ENCODE results near the gene DTX4.
A peak's percentile ranks its signal among the peaks of the same experiment; 100 is the strongest.

The DTX4 gene

GRCh38 chr11:59208956-59209355 lies 37.0 kb downstream of the DTX4 start:
- TF ChIP-seq CTCF (conservative IDR thresholded peaks at IDR 0.05; ENCODE audit: low read length) = no peak
- no peak for DNase-seq (ENCODE audit: low read depth)
- H3K4me3 ChIP-seq (ENCODE audit: low read length) = no peak overlapping the region

- DNase-seq (ENCODE audit: low read depth) = no peak
- no peak overlapping the region for H3K4me3 ChIP-seq (ENCODE audit: low read length)
- no peak for TF ChIP-seq CTCF (conservative IDR thresholded peaks at IDR 0.05; ENCODE audit: low read length)
These were observed 40.3 kb downstream of the DTX4 start for GRCh38 chr11:59212222-59212621.

GRCh38 chr11:59212744-59213631 lies 41.1 kb downstream of the DTX4 start, which contains the start of gene MPEG1:
Gene MPEG1 (minus strand): TSS chr11:59212927. CDS start chr11:59212865, 62 bp downstream.
- no peak within 1 kb of the TSS for H3K4me3 ChIP-seq (ENCODE audit: low read length)
- no peak for TF ChIP-seq CTCF (conservative IDR thresholded peaks at IDR 0.05; ENCODE audit: low read length)
- no peak for DNase-seq (ENCODE audit: low read depth)

- no peak for TF ChIP-seq CTCF (conservative IDR thresholded peaks at IDR 0.05; ENCODE audit: low read length)
- no peak overlapping the region for H3K4me3 ChIP-seq (ENCODE audit: low read length)
- DNase-seq (ENCODE audit: low read depth) = no peak
These were observed 42.4 kb downstream of the DTX4 start for GRCh38 chr11:59214141-59214893.

- TF ChIP-seq CTCF (conservative IDR thresholded peaks at IDR 0.05; ENCODE audit: low read length) = no peak
- DNase-seq (ENCODE audit: low read depth) = peak; percentile 58
- no peak overlapping the region; the same call in 1 of the 2 replicates for H3K4me3 ChIP-seq (ENCODE audit: low read length)
These were observed 45.0 kb downstream of the DTX4 start for GRCh38 chr11:59216641-59217564.

GRCh38 chr11:59218319-59218718 lies 46.4 kb downstream of the DTX4 start:
- DNase-seq (ENCODE audit: low read depth) = no peak
- TF ChIP-seq CTCF (conservative IDR thresholded peaks at IDR 0.05; ENCODE audit: low read length) = no peak
- H3K4me3 ChIP-seq (ENCODE audit: low read length) = no peak overlapping the region

All from AG10803 (cell line).